Activated T-cell treated with anti-CD3 and anti-CD28 coated beads, Interleukin-2, amount 50 U/mL, for 4 hours (primary cell): ENCODE results near the gene DPAGT1. TPM values are rescaled to one million over a fixed set of nuclear protein-coding genes. Genes with fewer than 3 reads are reported as not detected.
"Not testable (repeated sequence)": the region's sequence is repeated elsewhere in the genome, so short reads cannot be mapped to it uniquely, and the experiment has no call there.

Experiments
- ATAC-seq, 2 donors: fragments of 200-7000 bp; cut with Tn5 transposase; one replicate each; pipeline ENCODE4 v1.10.0; 2021
- DNase-seq: peaks from one replicate; pipeline ENCODE4 v3.0.0-alpha.2; 2020
- H3K27me3 Mint-ChIP-seq: one replicate; pipeline ENCODE4 v1.8.0; 2021; ENCODE audit warnings: low read depth, mixed read lengths
- H3K36me3 Mint-ChIP-seq: one replicate; pipeline ENCODE4 v1.8.0; 2022; ENCODE audit warnings: mixed read lengths; ENCODE audit not compliant: insufficient read depth
- H3K4me1 Mint-ChIP-seq: one replicate; pipeline ENCODE4 v1.8.0; 2021; ENCODE audit warnings: low read depth, mixed read lengths
- H3K4me3 Mint-ChIP-seq: one replicate; pipeline ENCODE4 v1.8.0; 2021; ENCODE audit warnings: mild to moderate bottlenecking, moderate library complexity, mixed read lengths
- H3K9me3 Mint-ChIP-seq: one replicate; pipeline ENCODE4 v1.8.0; 2021; ENCODE audit warnings: mixed read lengths
- total RNA-seq, 3 donors: library from RNA; stranded (reverse); gene quantifications; one replicate each; pipeline ENCODE4 v1.2.1, GENCODE V29; 2021

Gene DPAGT1
- total RNA-seq, 3 donors from 2014 or later, result 53.9 to 61.0 (median 60.9) TPM

DNA sequence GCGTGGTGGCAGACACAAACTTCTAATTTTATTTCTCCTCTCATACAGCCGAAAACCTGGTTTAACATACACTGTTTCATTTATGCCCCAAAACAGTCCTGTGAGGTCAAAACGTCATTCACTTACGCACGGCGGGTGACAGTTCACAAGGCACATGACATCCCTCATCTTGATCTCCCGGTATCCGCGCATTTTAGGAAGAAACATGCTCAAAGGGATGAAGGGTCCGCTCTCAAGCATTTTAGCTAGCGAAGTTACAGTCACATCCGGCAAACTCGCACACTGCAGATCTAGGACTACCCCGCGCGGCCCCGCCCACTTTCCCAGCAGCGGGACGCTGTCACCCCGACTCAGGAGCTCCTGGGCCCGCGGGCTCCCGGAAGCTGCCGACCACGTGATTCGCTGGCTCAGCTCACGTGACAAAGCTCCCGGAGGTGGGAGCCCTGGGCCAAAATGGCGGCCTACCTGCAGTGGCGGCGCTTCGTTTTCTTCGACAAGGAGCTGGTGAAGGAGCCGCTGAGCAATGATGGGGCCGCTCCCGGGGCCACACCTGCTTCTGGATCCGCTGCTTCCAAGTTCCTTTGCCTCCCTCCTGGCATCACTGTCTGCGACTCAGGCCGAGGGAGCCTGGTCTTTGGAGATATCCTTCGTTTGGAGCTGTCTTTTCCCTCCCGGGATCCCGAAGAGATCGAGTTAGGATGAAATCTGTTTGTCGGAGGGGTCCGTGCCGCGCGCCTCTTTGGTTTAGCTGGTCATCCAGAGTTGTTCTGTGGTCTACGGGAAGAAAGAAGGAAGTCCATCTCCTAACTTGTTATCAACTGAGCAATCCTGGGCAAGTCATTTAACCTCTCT lies 34.1 kb downstream of the DPAGT1 start, which contains the start of gene VPS11:
TSS of gene VPS11 (plus strand) at position 448 of the 852 bp plus-strand sequence. CDS start at position 454, 6 bp downstream.
- DNase-seq, result peak; percentile 97
- no peaks in the 10 kb centered on the region for H3K27me3 Mint-ChIP-seq
- peak; percentile 98 for ATAC-seq
- H3K4me3 Mint-ChIP-seq, result peak within 1 kb of the TSS; percentile 94
- H3K9me3 Mint-ChIP-seq, result no peaks in the 10 kb centered on the region
- peaks cover 17% of the 10 kb centered on the region for H3K36me3 Mint-ChIP-seq
- H3K4me1 Mint-ChIP-seq, result peaks cover 48% of the 10 kb centered on the region

DNA sequence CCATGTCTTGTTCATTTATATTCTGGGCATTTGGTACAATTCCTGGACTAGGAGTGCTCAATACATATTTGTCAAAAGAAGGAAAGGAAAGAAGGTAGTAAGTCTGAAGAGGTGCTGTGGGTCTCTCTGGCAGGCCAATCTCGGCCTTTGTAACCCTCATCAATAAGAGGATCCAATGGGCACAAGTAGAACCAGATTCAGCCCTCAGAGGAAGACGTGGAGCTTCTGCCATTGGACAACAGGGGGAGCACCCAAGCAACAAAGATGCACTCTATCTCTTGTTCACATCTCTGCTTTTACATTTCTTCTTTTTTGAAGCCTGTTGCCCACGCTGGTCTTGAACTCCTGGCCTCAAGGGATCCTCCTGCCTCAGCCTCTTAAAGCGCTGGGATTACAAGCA lies 36.3 kb downstream of the DPAGT1 start:
- ATAC-seq (no peak), DNase-seq (peak; percentile 32)
- no peaks in the 10 kb centered on the region for H3K27me3 Mint-ChIP-seq
- peaks cover 8% of the 10 kb centered on the region for H3K36me3 Mint-ChIP-seq
- H3K4me1 Mint-ChIP-seq, result peaks cover 48% of the 10 kb centered on the region
- no peak overlapping the region for H3K4me3 Mint-ChIP-seq
- no peaks in the 10 kb centered on the region for H3K9me3 Mint-ChIP-seq

DNA sequence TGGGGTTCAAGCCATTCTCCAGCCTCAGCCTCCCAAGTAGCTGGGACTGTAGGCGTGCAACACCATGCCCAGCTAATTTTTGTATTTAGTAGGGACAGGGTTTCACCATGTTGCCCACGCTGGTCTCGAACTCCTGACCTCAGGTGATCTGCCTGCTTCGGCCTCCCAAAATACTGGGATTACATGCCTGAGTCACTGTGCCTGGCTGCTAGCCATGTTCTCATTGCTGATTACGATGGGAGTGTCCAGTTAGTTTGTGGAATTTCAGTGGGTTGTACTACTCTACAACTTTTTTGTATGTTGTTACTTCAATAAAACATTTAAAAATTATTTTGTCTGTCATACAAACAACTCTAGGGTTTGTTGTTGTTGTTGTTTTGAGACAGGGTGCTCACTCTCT lies 38.9 kb downstream of the DPAGT1 start:
- Mint-ChIP-seq H3K4me3 (no peak overlapping the region), H3K36me3 (peaks cover 4% of the 10 kb centered on the region), H3K27me3 (no peaks in the 10 kb centered on the region), H3K4me1 (peaks cover 40% of the 10 kb centered on the region), H3K9me3 (no peaks in the 10 kb centered on the region)
- ATAC-seq, result no peak
- no peak for DNase-seq

GRCh38 chr11:119061256-119061655 lies 40.4 kb downstream of the DPAGT1 start:
- no peaks in the 10 kb centered on the region for H3K9me3 Mint-ChIP-seq
- peaks cover 30% of the 10 kb centered on the region for H3K4me1 Mint-ChIP-seq
- no peaks in the 10 kb centered on the region for H3K27me3 Mint-ChIP-seq
- H3K36me3 Mint-ChIP-seq, result peaks cover 4% of the 10 kb centered on the region
- H3K4me3 Mint-ChIP-seq, result no peak overlapping the region
- DNase-seq (no peak), ATAC-seq (no peak)

DNA sequence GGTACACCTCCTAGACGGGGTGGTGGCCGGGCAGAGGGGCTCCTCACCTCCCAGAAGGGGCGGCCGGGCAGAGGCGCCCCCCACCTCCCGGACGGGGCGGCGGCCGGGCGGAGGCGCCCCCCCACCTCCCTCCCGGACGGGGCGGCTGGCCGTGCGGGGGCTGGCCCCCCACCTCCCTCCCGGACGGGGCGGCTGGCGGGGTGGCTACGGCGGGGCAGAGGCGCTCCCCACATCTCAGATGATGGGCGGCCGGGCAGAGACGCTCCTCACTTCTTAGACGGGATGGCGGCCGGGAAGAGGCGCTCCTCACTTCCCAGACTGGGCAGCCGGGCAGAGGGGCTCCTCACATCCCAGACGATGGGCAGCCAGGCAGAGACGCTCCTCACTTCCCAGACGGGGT lies 42.5 kb downstream of the DPAGT1 start:
- H3K27me3 Mint-ChIP-seq, DNase-seq, H3K4me3 Mint-ChIP-seq, ATAC-seq, H3K9me3 Mint-ChIP-seq: not testable (repeated sequence)
- H3K4me1 Mint-ChIP-seq, result peaks cover 29% of the 10 kb centered on the region
- peaks cover 22% of the 10 kb centered on the region for H3K36me3 Mint-ChIP-seq

DNA sequence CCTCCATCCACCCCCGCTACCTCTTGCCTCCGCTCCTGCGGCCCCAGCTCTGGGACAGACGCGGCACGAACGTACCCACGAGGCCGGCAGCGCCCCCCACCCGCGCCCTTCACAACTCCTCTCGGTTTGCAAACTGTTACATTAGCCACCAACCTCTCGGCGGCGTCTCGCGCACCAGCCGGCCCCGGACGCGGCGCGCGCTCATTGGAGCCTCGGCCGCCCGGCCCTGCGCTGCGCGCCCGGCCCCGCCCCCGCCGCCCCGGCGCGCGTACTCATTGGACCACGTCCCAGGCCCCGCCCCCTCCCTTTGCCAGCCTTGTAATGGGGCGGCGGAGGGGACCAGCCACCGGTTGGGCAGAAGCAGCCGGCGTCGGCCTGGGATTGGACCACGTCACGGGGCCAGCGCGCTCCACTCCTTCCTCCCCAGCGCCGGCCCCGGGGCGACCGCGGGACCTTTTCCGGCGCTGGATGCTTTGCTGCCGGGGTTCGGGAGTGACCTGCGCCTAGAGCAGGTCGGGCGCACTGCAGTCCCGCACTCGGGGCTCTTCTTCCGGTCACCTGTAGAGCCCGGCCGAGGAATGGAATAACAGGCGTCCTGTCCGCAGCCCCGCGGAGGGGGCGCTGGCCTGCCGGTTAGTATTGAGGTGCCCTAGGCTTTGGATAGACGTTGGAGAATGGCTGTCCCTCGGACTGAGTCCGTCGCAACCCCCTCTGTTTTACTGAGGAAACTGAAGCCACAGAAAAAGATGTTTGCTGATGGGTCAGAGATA lies 44.5 kb downstream of the DPAGT1 start, which contains the start of gene HYOU1:
TSS of gene HYOU1 (minus strand) at position 206 of the 770 bp plus-strand sequence. CDS start 1,045 bp downstream, outside the sequence.
- H3K9me3 Mint-ChIP-seq, result no peaks in the 10 kb centered on the region
- peak; percentile 99 for DNase-seq
- H3K36me3 Mint-ChIP-seq, result peaks cover 36% of the 10 kb centered on the region
- peak within 1 kb of the TSS; percentile 95 for H3K4me3 Mint-ChIP-seq
- ATAC-seq, result peak; percentile 93 to 95
- no peaks in the 10 kb centered on the region for H3K27me3 Mint-ChIP-seq
- H3K4me1 Mint-ChIP-seq, result peaks cover 36% of the 10 kb centered on the region

GRCh38 chr11:119056421-119056999 lies 45.1 kb downstream of the DPAGT1 start:
- DNase-seq (peak; percentile 26), ATAC-seq (peak; percentile 10 to 12)
- Mint-ChIP-seq H3K4me1 (peaks cover 41% of the 10 kb centered on the region), H3K9me3 (no peaks in the 10 kb centered on the region), H3K4me3 (peak overlapping the region; percentile 95), H3K36me3 (peaks cover 40% of the 10 kb centered on the region), H3K27me3 (no peaks in the 10 kb centered on the region)

DNA sequence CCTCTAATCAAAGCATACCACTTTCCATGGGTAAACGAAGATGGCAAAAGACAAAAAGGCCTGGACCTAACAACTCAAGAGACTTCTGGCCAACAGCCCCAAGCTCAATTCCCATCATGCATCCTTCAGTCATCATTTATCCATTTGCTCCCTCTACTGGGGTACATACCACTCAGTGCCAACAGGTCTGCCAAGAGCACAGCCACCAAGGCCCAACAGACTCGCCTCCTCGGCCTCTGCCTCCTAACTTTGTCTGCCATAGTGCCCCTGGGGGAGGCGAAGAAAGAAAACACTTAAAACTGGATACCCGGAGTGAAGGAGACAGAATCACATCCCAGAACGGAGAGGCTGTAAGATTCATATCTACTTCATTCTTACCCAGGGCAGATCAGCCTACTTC lies 45.8 kb downstream of the DPAGT1 start:
- no peaks in the 10 kb centered on the region for H3K9me3 Mint-ChIP-seq
- no peak for ATAC-seq
- H3K36me3 Mint-ChIP-seq, result peaks cover 44% of the 10 kb centered on the region
- peaks cover 44% of the 10 kb centered on the region for H3K4me1 Mint-ChIP-seq
- no peak for DNase-seq
- peak overlapping the region; percentile 95 for H3K4me3 Mint-ChIP-seq
- H3K27me3 Mint-ChIP-seq, result no peaks in the 10 kb centered on the region

- DNase-seq, result no peak
- no peak for ATAC-seq
- Mint-ChIP-seq H3K9me3 (no peaks in the 10 kb centered on the region), H3K4me1 (peaks cover 44% of the 10 kb centered on the region), H3K4me3 (peak overlapping the region; percentile 54), H3K27me3 (no peaks in the 10 kb centered on the region), H3K36me3 (peaks cover 50% of the 10 kb centered on the region)
Observed at GRCh38 chr11:119054418-119054817, 47.2 kb downstream of the DPAGT1 start.

- H3K27me3 Mint-ChIP-seq, result no peaks in the 10 kb centered on the region
- ATAC-seq, result no peak
- peaks cover 64% of the 10 kb centered on the region for H3K36me3 Mint-ChIP-seq
- H3K4me3 Mint-ChIP-seq, result no peak overlapping the region
- DNase-seq, result no peak
- no peaks in the 10 kb centered on the region for H3K9me3 Mint-ChIP-seq
- peaks cover 35% of the 10 kb centered on the region for H3K4me1 Mint-ChIP-seq
Observed at GRCh38 chr11:119052163-119052814, 49.4 kb downstream of the DPAGT1 start.

GRCh38 chr11:119051440-119052162 lies 50.1 kb downstream of the DPAGT1 start:
- H3K27me3 Mint-ChIP-seq, result no peaks in the 10 kb centered on the region
- no peak for DNase-seq
- H3K9me3 Mint-ChIP-seq, result no peaks in the 10 kb centered on the region
- peaks cover 66% of the 10 kb centered on the region for H3K36me3 Mint-ChIP-seq
- H3K4me1 Mint-ChIP-seq, result peaks cover 35% of the 10 kb centered on the region
- ATAC-seq, result peak; percentile 6 to 26
- no peak overlapping the region for H3K4me3 Mint-ChIP-seq

- Mint-ChIP-seq H3K36me3 (peaks cover 62% of the 10 kb centered on the region), H3K9me3 (no peaks in the 10 kb centered on the region), H3K4me1 (peaks cover 20% of the 10 kb centered on the region), H3K27me3 (no peaks in the 10 kb centered on the region), H3K4me3 (no peak overlapping the region)
- DNase-seq (no peak), ATAC-seq (no peak)
Observed at GRCh38 chr11:119049081-119049480, 52.6 kb downstream of the DPAGT1 start.

DNA sequence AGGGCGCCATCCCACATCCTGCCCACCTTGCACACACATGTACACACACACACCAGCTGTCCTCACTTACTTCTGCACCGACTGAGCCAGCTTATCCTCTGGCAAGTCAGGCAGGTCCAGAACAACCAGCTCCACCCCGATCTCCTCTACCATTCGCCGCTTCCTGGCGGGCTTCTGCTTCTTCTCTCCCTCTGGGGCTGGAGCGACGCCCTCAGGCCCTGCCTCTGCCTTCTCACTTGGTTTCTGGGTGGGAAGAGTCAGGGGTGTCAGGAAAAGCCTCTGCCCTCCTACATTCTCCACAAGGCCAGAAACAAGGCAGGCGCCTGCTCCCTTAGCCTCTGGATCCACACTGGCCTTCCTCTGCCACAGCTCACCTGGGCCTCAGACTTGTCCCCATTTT lies 53.0 kb downstream of the DPAGT1 start:
- Mint-ChIP-seq H3K9me3 (no peaks in the 10 kb centered on the region), H3K27me3 (no peaks in the 10 kb centered on the region), H3K36me3 (peaks cover 58% of the 10 kb centered on the region), H3K4me1 (peaks cover 16% of the 10 kb centered on the region), H3K4me3 (no peak overlapping the region)
- ATAC-seq (no peak), DNase-seq (no peak)
